H1 (cell line): Measurements from ENCODE around the gene SLC8A1. TPM values are rescaled to one million over a fixed set of nuclear protein-coding genes. Genes with fewer than 3 reads are reported as not detected.

Experiments
- CTCF ChIA-PET: fragments of 300-600 bp; sonication (Branson Sonifier 250); formaldehyde crosslinking; loops from one replicate; lab custom pipeline; 2021; ENCODE audit not compliant: partially characterized antibody; lab: Charles Lee
- POLR2A ChIA-PET: fragments of 300-600 bp; sonication (Branson Sonifier 250); formaldehyde crosslinking; loops from one replicate; lab custom pipeline; 2021; ENCODE audit warnings: inconsistent platforms; ENCODE audit not compliant: partially characterized antibody; lab: Charles Lee
- DNase-seq, 2 experiments: peaks; one replicate each; pipeline versions ENCODE4 v3.0.0 to v3.0.0-alpha.2; 2010 to 2022; ENCODE audit warnings: low spot score in 2 of 2, low read depth in 1 of 2, mixed read lengths in 1 of 2
- FAIRE-seq: peaks from 2 replicates; lab custom pipeline; 2011; peaks lifted over from hg19 to GRCh38; lab: Jason Lieb, UNC
- H2AFZ ChIP-seq: 2 replicates; pipeline ENCODE4 v1.8.1; 2012; ENCODE audit warnings: low read length, inconsistent platforms
- H2AK5ac ChIP-seq: 2 replicates; pipeline ENCODE4 v1.6.1; 2013; ENCODE audit warnings: low read depth, low read length
- H2BK120ac ChIP-seq: replicated peaks from 2 replicates; pipeline ENCODE3; 2013; ENCODE audit warnings: low read depth, low read length, inconsistent platforms
- H2BK12ac ChIP-seq: 2 replicates; pipeline ENCODE4 v1.6.1; 2013; ENCODE audit warnings: low read depth, low read length
- H2BK15ac ChIP-seq: 2 replicates; pipeline ENCODE4 v1.6.1; 2013; ENCODE audit warnings: low read length
- H2BK20ac ChIP-seq: 2 replicates; pipeline ENCODE4 v1.6.1; 2013; ENCODE audit warnings: low read length
- H2BK5ac ChIP-seq: 2 replicates; pipeline ENCODE4 v1.6.1; 2013; ENCODE audit warnings: low read depth, low read length
- H3K14ac ChIP-seq: 2 replicates; pipeline ENCODE4 v1.6.1; 2013; ENCODE audit warnings: inconsistent platforms; ENCODE audit not compliant: insufficient read length
- H3K18ac ChIP-seq: 2 replicates; pipeline ENCODE4 v1.6.1; 2013; ENCODE audit warnings: low read length; ENCODE audit errors: extremely low read depth
- H3K23ac ChIP-seq: 2 replicates; pipeline ENCODE4 v1.6.1; 2013; ENCODE audit warnings: inconsistent platforms; ENCODE audit not compliant: insufficient read length
- H3K23me2 ChIP-seq: 2 replicates; pipeline ENCODE4 v1.6.1; 2013; ENCODE audit warnings: low read depth, low read length
- H3K27ac ChIP-seq: 2 replicates; pipeline ENCODE4 v1.6.1; 2011; ENCODE audit warnings: low read depth, low read length, inconsistent platforms
- H3K27me3 ChIP-seq, 4 experiments: replicated peaks in 1 of 4; 1 replicate in 1 of 4; 2 replicates in 3 of 4; pipeline versions ENCODE4 v1.6.1 to v1.8.1; 2011 to 2013; ENCODE audit warnings: low read length in 3 of 4, mild to moderate bottlenecking in 3 of 4, inconsistent platforms in 2 of 4, mixed read lengths in 2 of 4, moderate library complexity in 1 of 4; ENCODE audit not compliant: control insufficient read depth in 3 of 4, insufficient read depth in 3 of 4; ENCODE audit errors: extremely low read depth in 1 of 4
- H3K36me3 ChIP-seq, 4 experiments: 2 replicates each; pipeline versions ENCODE4 v1.6.1 to v1.8.1; 2011 to 2013; ENCODE audit warnings: mild to moderate bottlenecking in 4 of 4, low read length in 3 of 4, moderate library complexity in 2 of 4, control low read depth in 1 of 4, inconsistent platforms in 1 of 4; ENCODE audit not compliant: insufficient read depth in 4 of 4, control insufficient read depth in 2 of 4
- H3K4ac ChIP-seq: replicated peaks from 2 replicates; pipeline ENCODE3; 2013; ENCODE audit warnings: low read length, low read depth, mixed read lengths, inconsistent platforms; ENCODE audit not compliant: insufficient read length
- H3K4me1 ChIP-seq, 4 experiments: replicated peaks in 1 of 4; 1 replicate in 1 of 4; 2 replicates in 3 of 4; pipeline versions ENCODE4 v1.6.1 to v1.8.1; 2011 to 2013; ENCODE audit warnings: low read length in 3 of 4, inconsistent platforms in 2 of 4, mixed read lengths in 1 of 4; ENCODE audit not compliant: insufficient read depth in 4 of 4, control insufficient read depth in 3 of 4
- H3K4me2 ChIP-seq, 2 experiments: 2 replicates each; pipeline versions ENCODE4 v1.6.1 to v1.8.1; 2011 to 2013; ENCODE audit warnings: low read depth in 2 of 2, low read length in 2 of 2, control low read depth in 1 of 2, inconsistent platforms in 1 of 2, mild to moderate bottlenecking in 1 of 2; ENCODE audit not compliant: insufficient read depth in 1 of 2
- H3K4me3 ChIP-seq, 4 experiments: fragments of 200-600, 300-600 bp in 1 of 4; sonication (generic), shearing (Covaris generic), sonication (Bioruptor Twin) in 1 of 4; 2 replicates each; pipeline versions ENCODE4 v1.5.1 to v1.8.1; 2011 to 2016; ENCODE audit warnings: low read length in 4 of 4, low read depth in 3 of 4, control low read depth in 2 of 4, inconsistent platforms in 2 of 4, mild to moderate bottlenecking in 2 of 4, mixed read lengths in 1 of 4, moderate library complexity in 1 of 4; ENCODE audit not compliant: insufficient read depth in 2 of 4; ENCODE audit errors: extremely low read depth in 1 of 4
- H3K56ac ChIP-seq: replicated peaks from 2 replicates; pipeline ENCODE3; 2013; ENCODE audit warnings: low read depth, mild to moderate bottlenecking, mixed read lengths, low read length, inconsistent platforms; ENCODE audit not compliant: insufficient read length
- H3K79me1 ChIP-seq: 2 replicates; pipeline ENCODE4 v1.6.1; 2013; ENCODE audit warnings: low read depth, low read length, control low read depth
- H3K79me2 ChIP-seq, 2 experiments: 2 replicates each; pipeline versions ENCODE4 v1.6.1 to v1.8.1; 2012 to 2013; ENCODE audit warnings: low read length in 2 of 2, mild to moderate bottlenecking in 2 of 2, inconsistent platforms in 1 of 2; ENCODE audit not compliant: insufficient read depth in 2 of 2, control insufficient read depth in 1 of 2
- H3K9ac ChIP-seq, 4 experiments: replicated peaks in 1 of 4; 1 replicate in 1 of 4; 2 replicates in 3 of 4; pipeline versions ENCODE4 v1.6.1 to v1.8.1; 2011 to 2013; ENCODE audit warnings: low read depth in 3 of 4, low read length in 3 of 4, control low read depth in 2 of 4, mild to moderate bottlenecking in 2 of 4, moderate library complexity in 2 of 4, inconsistent platforms in 1 of 4; ENCODE audit errors: extremely low read depth in 1 of 4
- H3K9me3 ChIP-seq, 2 experiments: 2 replicates each; pipeline versions ENCODE4 v1.6.1 to v1.8.1; 2012 to 2013; ENCODE audit warnings: mild to moderate bottlenecking in 2 of 2, moderate library complexity in 2 of 2, control low read depth in 1 of 2, inconsistent platforms in 1 of 2, low read depth in 1 of 2, low read length in 1 of 2, mixed read lengths in 1 of 2; ENCODE audit not compliant: insufficient read depth in 2 of 2
- H4K20me1 ChIP-seq, 2 experiments: replicated peaks in 1 of 2; 2 replicates each; pipeline versions ENCODE3 to v1.8.1; 2011 to 2013; ENCODE audit warnings: inconsistent platforms in 2 of 2, low read length in 2 of 2, mild to moderate bottlenecking in 1 of 2; ENCODE audit not compliant: insufficient read depth in 2 of 2, control insufficient read depth in 1 of 2
- H4K5ac ChIP-seq: 2 replicates; pipeline ENCODE4 v1.6.1; 2013; ENCODE audit warnings: low read length, low read depth, mixed read lengths, inconsistent platforms; ENCODE audit not compliant: insufficient read length
- H4K8ac ChIP-seq: 2 replicates; pipeline ENCODE4 v1.8.0; 2013; ENCODE audit warnings: mild to moderate bottlenecking, moderate library complexity, low read length, inconsistent platforms; ENCODE audit not compliant: insufficient read depth; ENCODE audit errors: extremely low read depth
- H4K91ac ChIP-seq: replicated peaks from 2 replicates; pipeline ENCODE3; 2013; ENCODE audit warnings: low read length, mixed read lengths, inconsistent platforms; ENCODE audit not compliant: insufficient read length
- ATF3 ChIP-seq: IDR thresholded peaks from 2 replicates; pipeline ENCODE4 v1.6.1; 2011; ENCODE audit warnings: low read depth, mild to moderate bottlenecking, low read length; ENCODE audit not compliant: insufficient read depth
- CBX8 ChIP-seq: fragments of 300-800, 300-1000 bp; sonication (generic); IDR thresholded peaks from 2 replicates; pipeline ENCODE4 v1.7.1; 2016; ENCODE audit warnings: low read depth, low read length, borderline replicate concordance
- CHD2 ChIP-seq: IDR thresholded peaks from 2 replicates; pipeline ENCODE4 v1.6.1; 2012; ENCODE audit warnings: low read length, improper control_type of control experiment
- HDAC6 ChIP-seq: IDR thresholded peaks from one replicate; pipeline ENCODE4 v1.7.1; 2012; ENCODE audit warnings: low read depth, mild to moderate bottlenecking, inconsistent platforms, low read length, moderate library complexity
- KDM5A ChIP-seq: fragments of 200-600 bp; IDR thresholded peaks from 2 replicates; pipeline ENCODE4 v1.7.1; 2012; ENCODE audit warnings: mild to moderate bottlenecking, low read length, inconsistent platforms, mixed read lengths
- RFX5 ChIP-seq: IDR thresholded peaks from 2 replicates; pipeline ENCODE4 v1.6.1; 2011; ENCODE audit warnings: low read depth, low read length, improper control_type of control experiment, borderline replicate concordance
- RXRA ChIP-seq: IDR thresholded peaks from 2 replicates; pipeline ENCODE4 v1.6.1; 2011; ENCODE audit warnings: low read depth, mild to moderate bottlenecking, low read length, moderate library complexity; ENCODE audit not compliant: insufficient read depth
- SAP30 ChIP-seq: fragments of 300-600 bp; sonication (generic); IDR thresholded peaks from 2 replicates; pipeline ENCODE4 v1.7.1; 2012; ENCODE audit warnings: low read length, moderate library complexity, mild to moderate bottlenecking, inconsistent platforms; ENCODE audit not compliant: insufficient read depth, insufficient replicate concordance
- SIN3A ChIP-seq, 2 experiments: IDR thresholded peaks in 1 of 2; conservative IDR thresholded peaks in 1 of 2; 2 replicates each; pipeline ENCODE4 v1.6.1; 2011 to 2012; ENCODE audit warnings: low read length in 2 of 2, improper control_type of control experiment in 1 of 2, low read depth in 1 of 2, mild to moderate bottlenecking in 1 of 2
- TAF7 ChIP-seq: optimal IDR thresholded peaks from 2 replicates; pipeline ENCODE3; 2011; ENCODE audit warnings: low read depth, mild to moderate bottlenecking, inconsistent platforms, low read length, moderate library complexity, borderline replicate concordance
- TBP ChIP-seq: IDR thresholded peaks from 2 replicates; pipeline ENCODE4 v1.6.1; 2011; ENCODE audit warnings: low read depth, low read length, improper control_type of control experiment
- ZNF274 ChIP-seq: IDR thresholded peaks from 2 replicates; pipeline ENCODE4 v1.7.0; 2012; ENCODE audit warnings: low read length, borderline replicate concordance; ENCODE audit errors: extremely low read depth
- WGBS, 2 experiments: shearing (Covaris generic) in 1 of 2; methylation state at CpG; one replicate each; pipeline versions ENCODE4 v1.1.6 to v1.1.7; 2013 to 2015; ENCODE audit warnings: low lambda C conversion rate in 2 of 2, mixed read lengths in 2 of 2, inconsistent platforms in 1 of 2, low coverage in 1 of 2, missing lambda C conversion rate in 1 of 2; ENCODE audit not compliant: insufficient replicate concordance in 2 of 2, insufficient coverage in 1 of 2, insufficient read length in 1 of 2; ENCODE audit errors: extremely low coverage in 1 of 2, missing lambda C conversion rate in 1 of 2; 5-methylcytosine and 5-hydroxymethylcytosine counted together
- polyA plus RNA-seq, 7 experiments: library from polyadenylated mRNA; depleted of rRNA in 3 of 7; stranded (reverse) in 5 of 7; unstranded in 2 of 7; fragments of >200 nt in 5 of 7; fragments of 200-250 nt in 2 of 7; gene quantifications; 1 replicate in 5 of 7; 2 replicates in 1 of 7; 4 replicates in 1 of 7; pipeline versions ENCODE4 v1.2.1 to v1.2.3, GENCODE V29; 2011 to 2013; ENCODE audit warnings: missing spikeins in 2 of 7, mixed read lengths in 2 of 7
- total RNA-seq: library from RNA; stranded (reverse); fragmentation: NEBNext Ultra II Directional; extraction: Animal tissue kit (Norgen Biotek cat#: 25700); gene quantifications from 2 replicates; pipeline ENCODE4 v1.2.1, GENCODE V29; 2021

The SLC8A1 gene
- total and polyA plus RNA-seq, 2 of the 8 experiments (the other 6 are each of a cell fraction or from before 2014, with no cell fraction given) = 0.68 to 3.6 TPM

- no peaks in the 10 kb centered on the region for H3K27me3 ChIP-seq
- H3K4me1 ChIP-seq = no peaks in the 10 kb centered on the region
- 89% methylated on average over 7 of the region's 7 CpGs; no CpG with 5 or more reads in 1 of the 2 experiments for WGBS, 2 experiments
- H3K4me3 ChIP-seq = no peak overlapping the region
- no peak overlapping the region for H2BK5ac ChIP-seq
- no peak overlapping the region for H4K8ac ChIP-seq
- no peak overlapping the region for H3K56ac ChIP-seq
- no peaks in the 10 kb centered on the region for H3K79me2 ChIP-seq
- no peak overlapping the region for H2AK5ac ChIP-seq
- H3K4ac ChIP-seq = no peak overlapping the region
- no peaks in the 10 kb centered on the region for H3K9me3 ChIP-seq
- no peak overlapping the region for H3K18ac ChIP-seq
- no peak overlapping the region for H2BK120ac ChIP-seq
- no peak overlapping the region for H3K23ac ChIP-seq
- no peak overlapping the region for H3K14ac ChIP-seq
- FAIRE-seq (no peak), DNase-seq (no peak)
- ChIA-PET POLR2A (no interaction called here), CTCF (interaction anchor here (1.1 kb wide), 1 partner anchor 37 kb away, joined by 3 read pairs; no protein-coding TSS in a partner anchor)
- H2AFZ ChIP-seq = no peak overlapping the region
- H3K36me3 ChIP-seq = no peaks in the 10 kb centered on the region
- no peaks in the 10 kb centered on the region for H4K20me1 ChIP-seq
- TF ChIP-seq SAP30 (no peak), KDM5A (no peak), TAF7 (no peak), ATF3 (no peak), RXRA (no peak), RFX5 (no peak), CHD2 (no peak), CBX8 (no peak), ZNF274 (no peak), SIN3A (conservative IDR thresholded peaks at IDR 0.05 in 1 of 2, IDR thresholded peaks at IDR 0.05 in 1 of 2; ENCODE audit: low read depth in 1 of 2, low read length in 2 of 2) (no peak), HDAC6 (no peak), TBP (no peak)
- H2BK15ac ChIP-seq = no peak overlapping the region
- no peaks in the 10 kb centered on the region for H3K79me1 ChIP-seq
- H3K9ac ChIP-seq = no peak overlapping the region
- H3K23me2 ChIP-seq = no peaks in the 10 kb centered on the region
- H3K27ac ChIP-seq = no peak overlapping the region
- H4K91ac ChIP-seq = no peak overlapping the region
- H3K4me2 ChIP-seq = no peak overlapping the region
- no peak overlapping the region for H4K5ac ChIP-seq
- H2BK12ac ChIP-seq = no peak overlapping the region
- H2BK20ac ChIP-seq = no peak overlapping the region
These were observed 169.5 kb downstream of the SLC8A1 start for GRCh38 chr2:40282428-40282827.
